Measurements from ENCODE around the gene ITPRIP. TPM values are rescaled to one million over a fixed set of nuclear protein-coding genes. Genes with fewer than 3 reads are reported as not detected.
A peak's percentile ranks its signal among the peaks of the same experiment; 100 is the strongest.

Gene ITPRIP
- total RNA-seq, 3 donors from 2014 or later (not counting 1 experiment from before 2014, with no cell fraction given), result 172 to 225 (median 176) TPM

DNA sequence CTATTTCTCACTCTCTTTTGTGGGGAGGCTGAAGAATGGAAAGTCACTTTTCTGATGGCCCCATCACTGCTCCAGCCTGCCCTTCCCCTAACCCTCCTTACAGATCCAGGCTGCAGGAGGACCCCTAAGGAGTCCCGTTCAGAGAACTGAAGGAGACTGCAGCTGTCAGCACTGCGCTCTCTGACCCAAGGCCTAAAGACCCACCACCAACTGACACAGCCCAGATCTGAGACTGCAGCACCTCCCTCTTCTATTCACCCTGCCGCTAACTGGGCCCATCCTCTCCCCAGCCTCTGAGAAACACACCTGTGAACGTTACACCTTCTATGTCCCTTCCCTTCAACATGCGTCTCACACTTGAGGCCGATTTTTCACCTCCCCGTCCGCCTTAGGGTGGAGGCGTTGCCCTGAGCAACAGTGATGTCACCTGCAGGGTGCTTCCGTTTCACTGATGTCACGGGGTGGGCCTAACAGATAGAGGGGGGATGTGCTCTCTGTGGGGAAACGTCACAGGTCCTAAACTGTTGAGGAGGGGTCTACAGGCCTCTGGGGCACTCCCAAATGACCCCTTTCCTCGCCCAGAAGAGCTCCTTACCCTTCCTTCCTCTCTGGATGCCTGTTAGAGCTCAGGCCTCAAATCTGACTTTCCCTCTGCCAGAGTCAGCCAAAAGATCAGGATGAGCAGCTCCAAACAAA lies 5.1 kb downstream of the ITPRIP start:
- peaks cover 85% of the 10 kb centered on the region for H3K4me1 ChIP-seq (ENCODE audit: control insufficient read depth, insufficient read depth, low read length)
- Mint-ChIP-seq H3K9me3 (no peaks in the 10 kb centered on the region), H3K36me3 (peaks cover 6% of the 10 kb centered on the region), H3K27ac (peak overlapping the region; percentile 98 to 100), H3K27me3 (ENCODE audit: low read depth in 2 of 2) (no peaks in the 10 kb centered on the region), H3K4me1 (peaks cover 82 to 89% of the 10 kb centered on the region in 2 donors), H3K4me3 (peak overlapping the region; percentile 77)
- peak; percentile 34 to 60 (median 49) for ATAC-seq
- no peaks in the 10 kb centered on the region for H3K27me3 ChIP-seq (ENCODE audit: control insufficient read depth, insufficient read depth, low read length)
- no peaks in the 10 kb centered on the region for H3K9me3 ChIP-seq (ENCODE audit: control insufficient read depth, insufficient read depth, low read length)
- H3K4me3 ChIP-seq (ENCODE audit: low read length), result no peak overlapping the region
- TF ChIP-seq, protein P1, sequence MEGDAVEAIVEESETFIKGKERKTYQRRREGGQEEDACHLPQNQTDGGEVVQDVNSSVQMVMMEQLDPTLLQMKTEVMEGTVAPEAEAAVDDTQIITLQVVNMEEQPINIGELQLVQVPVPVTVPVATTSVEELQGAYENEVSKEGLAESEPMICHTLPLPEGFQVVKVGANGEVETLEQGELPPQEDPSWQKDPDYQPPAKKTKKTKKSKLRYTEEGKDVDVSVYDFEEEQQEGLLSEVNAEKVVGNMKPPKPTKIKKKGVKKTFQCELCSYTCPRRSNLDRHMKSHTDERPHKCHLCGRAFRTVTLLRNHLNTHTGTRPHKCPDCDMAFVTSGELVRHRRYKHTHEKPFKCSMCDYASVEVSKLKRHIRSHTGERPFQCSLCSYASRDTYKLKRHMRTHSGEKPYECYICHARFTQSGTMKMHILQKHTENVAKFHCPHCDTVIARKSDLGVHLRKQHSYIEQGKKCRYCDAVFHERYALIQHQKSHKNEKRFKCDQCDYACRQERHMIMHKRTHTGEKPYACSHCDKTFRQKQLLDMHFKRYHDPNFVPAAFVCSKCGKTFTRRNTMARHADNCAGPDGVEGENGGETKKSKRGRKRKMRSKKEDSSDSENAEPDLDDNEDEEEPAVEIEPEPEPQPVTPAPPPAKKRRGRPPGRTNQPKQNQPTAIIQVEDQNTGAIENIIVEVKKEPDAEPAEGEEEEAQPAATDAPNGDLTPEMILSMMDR (IDR thresholded peaks at IDR 0.05), result no peak
- H3K27ac ChIP-seq (ENCODE audit: low read length), result peak overlapping the region; percentile 94
- DNase-seq, result peak; percentile 75 to 91
- WGBS (ENCODE audit: insufficient coverage), result 68% methylated on average over 12 of the region's 13 CpGs
- intact Hi-C loops (cut with micrococcal nuclease), result loop anchor here (2.0 kb wide), 1 partner anchor 18 kb away; no protein-coding TSS in a partner anchor
- peaks cover 13% of the 10 kb centered on the region for H3K36me3 ChIP-seq (ENCODE audit: control insufficient read depth, insufficient read depth, low read length)

DNA sequence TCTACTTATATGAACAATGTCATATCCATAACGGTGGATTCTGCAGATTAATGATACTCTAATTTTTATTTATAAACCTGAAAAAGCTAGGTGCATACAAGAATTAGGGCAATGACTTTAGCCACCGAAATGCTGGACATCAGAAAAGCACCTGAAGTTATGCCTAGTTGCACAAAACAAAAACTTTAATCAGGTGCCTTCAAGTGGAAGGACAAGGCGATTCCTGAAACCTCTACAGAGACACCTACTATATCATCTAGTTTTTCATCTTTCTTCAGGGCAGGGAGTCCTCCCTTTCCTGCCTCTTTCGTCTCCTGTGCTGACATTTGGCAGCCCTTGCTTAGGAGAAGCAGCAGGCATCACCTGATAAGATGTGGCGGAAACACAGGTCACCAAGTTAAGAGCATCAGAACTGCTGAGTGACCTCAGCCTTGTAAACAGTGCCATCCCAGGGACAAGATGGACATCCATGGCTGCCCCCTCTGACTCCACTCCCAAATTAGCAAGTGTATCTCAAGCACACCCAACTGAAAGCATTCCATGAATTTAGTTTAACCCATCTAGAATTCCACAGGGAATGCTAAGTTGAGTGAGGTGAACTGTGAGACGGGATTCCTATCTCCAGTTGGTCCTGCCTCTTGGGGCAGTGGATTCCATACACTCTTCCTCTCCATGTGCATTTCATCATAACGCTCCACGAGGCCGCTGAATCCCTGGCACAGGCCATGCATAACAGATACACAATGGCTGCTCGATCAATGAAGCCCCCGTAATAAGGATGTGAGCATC lies 5.8 kb downstream of the ITPRIP start:
- intact Hi-C loops (cut with micrococcal nuclease), result loop anchor here (2.0 kb wide), 1 partner anchor 18 kb away; no protein-coding TSS in a partner anchor
- H3K4me3 Mint-ChIP-seq, result peak overlapping the region; percentile 77

DNA sequence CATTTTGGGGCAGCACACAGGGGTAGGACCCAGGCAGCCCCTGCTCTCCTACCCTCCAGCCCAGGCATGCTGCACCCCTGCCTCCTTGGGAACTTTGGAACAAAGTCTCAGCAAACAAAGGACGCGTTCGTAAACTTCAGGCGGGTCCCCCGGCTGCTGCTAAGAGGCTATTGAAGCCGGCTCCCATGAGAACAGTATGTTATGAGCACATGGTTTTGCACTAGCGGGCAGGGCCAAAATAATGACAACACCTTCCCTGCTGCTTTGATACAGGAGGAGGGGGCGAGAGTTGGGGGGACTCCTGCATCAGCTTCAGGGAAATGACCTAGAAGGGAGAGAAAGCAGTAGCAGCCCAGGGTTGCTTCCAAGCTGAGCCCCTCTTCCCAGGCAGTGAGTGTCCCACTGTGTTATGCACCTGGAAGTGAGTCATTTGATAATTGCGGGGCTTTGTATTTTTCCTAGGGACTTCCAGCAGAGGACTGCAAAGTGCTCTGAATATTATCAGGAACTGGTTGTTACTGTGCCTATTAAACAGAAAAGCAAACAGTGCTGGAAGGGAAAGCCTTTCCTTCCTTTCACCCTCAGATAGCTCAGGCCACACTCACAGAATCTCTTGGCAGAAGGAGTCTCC lies 6.9 kb downstream of the ITPRIP start:
- H3K27me3 ChIP-seq (ENCODE audit: control insufficient read depth, insufficient read depth, low read length), result no peaks in the 10 kb centered on the region
- TF ChIP-seq, protein P1 (IDR thresholded peaks at IDR 0.05), result no peak
- H3K27me3 Mint-ChIP-seq (ENCODE audit: low read depth in 2 of 2), result no peaks in the 10 kb centered on the region
- peaks cover 6% of the 10 kb centered on the region for H3K36me3 Mint-ChIP-seq
- intact Hi-C loops (cut with micrococcal nuclease), result no loop called here
- H3K4me3 Mint-ChIP-seq, result peak overlapping the region; percentile 30
- DNase-seq, result peak in 1 of 2 donors; percentile 15
- ATAC-seq, result no peak
- H3K4me1 Mint-ChIP-seq, result peaks cover 91 to 97% of the 10 kb centered on the region in 2 donors
- H3K4me3 ChIP-seq (ENCODE audit: low read length), result no peak overlapping the region
- H3K9me3 ChIP-seq (ENCODE audit: control insufficient read depth, insufficient read depth, low read length), result no peaks in the 10 kb centered on the region
- H3K27ac Mint-ChIP-seq, result peak overlapping the region; percentile 98 to 100
- no peak overlapping the region for H3K27ac ChIP-seq (ENCODE audit: low read length)
- no peaks in the 10 kb centered on the region for H3K9me3 Mint-ChIP-seq
- WGBS (ENCODE audit: insufficient coverage), result 77% methylated on average over 9 of the region's 9 CpGs
- H3K36me3 ChIP-seq (ENCODE audit: control insufficient read depth, insufficient read depth, low read length), result peaks cover 13% of the 10 kb centered on the region
- peaks cover 96% of the 10 kb centered on the region for H3K4me1 ChIP-seq (ENCODE audit: control insufficient read depth, insufficient read depth, low read length)

More for the DNA sequence above, 5.8 kb downstream of the ITPRIP start:
- peaks cover 13% of the 10 kb centered on the region for H3K36me3 ChIP-seq (ENCODE audit: control insufficient read depth, insufficient read depth, low read length)
- no peaks in the 10 kb centered on the region for H3K27me3 ChIP-seq (ENCODE audit: control insufficient read depth, insufficient read depth, low read length)
- TF ChIP-seq, protein P1 (IDR thresholded peaks at IDR 0.05), result no peak
- WGBS (ENCODE audit: insufficient coverage), result 94% methylated on average over 11 of the region's 11 CpGs
- no peaks in the 10 kb centered on the region for H3K9me3 Mint-ChIP-seq
- H3K4me3 ChIP-seq (ENCODE audit: low read length), result no peak overlapping the region
- no peaks in the 10 kb centered on the region for H3K27me3 Mint-ChIP-seq (ENCODE audit: low read depth in 2 of 2)
- peaks cover 93% of the 10 kb centered on the region for H3K4me1 ChIP-seq (ENCODE audit: control insufficient read depth, insufficient read depth, low read length)
- peaks cover 88 to 94% of the 10 kb centered on the region in 2 donors for H3K4me1 Mint-ChIP-seq
- no peaks in the 10 kb centered on the region for H3K9me3 ChIP-seq (ENCODE audit: control insufficient read depth, insufficient read depth, low read length)
- no peak for DNase-seq
- H3K27ac ChIP-seq (ENCODE audit: low read length), result peak overlapping the region; percentile 94
- peaks cover 6% of the 10 kb centered on the region for H3K36me3 Mint-ChIP-seq
- ATAC-seq, result no peak
- H3K27ac Mint-ChIP-seq, result peak overlapping the region; percentile 98 to 100

Data from natural killer cell (primary cell).